ENCODE results near the gene DMD.

DNA sequence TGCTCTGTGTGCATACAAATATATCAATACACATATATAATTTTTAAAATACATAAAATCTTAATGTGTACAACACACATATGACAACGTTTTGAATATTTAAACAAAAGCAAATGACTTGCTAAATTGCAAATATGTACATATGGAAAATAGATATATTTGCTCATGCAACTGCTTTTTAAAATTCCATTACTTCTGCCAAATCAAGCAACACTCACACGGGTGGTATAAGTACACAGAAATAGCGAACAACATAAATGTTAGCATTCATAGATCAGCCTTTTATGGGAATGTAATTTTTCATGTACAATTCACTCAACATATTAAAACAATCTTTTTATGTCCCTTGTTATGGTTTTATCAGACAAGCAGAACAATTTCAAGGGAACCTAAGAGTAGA is 116.3 kb downstream of the DMD start:
- TF ChIP-seq POLR2A (IDR thresholded peaks at IDR 0.05; ENCODE audit: control extremely low read depth in 1 of 2, low read depth in 2 of 2, low read length in 2 of 2): no peak
- TF ChIP-seq CHD2 (IDR thresholded peaks at IDR 0.05; ENCODE audit: low read length): no peak
- no peak for TF ChIP-seq RXRA (IDR thresholded peaks at IDR 0.05; ENCODE audit: insufficient read depth, low read depth, low read length)
- no peak for TF ChIP-seq SUZ12 (IDR thresholded peaks at IDR 0.05; ENCODE audit: low read length)
- no peak for TF ChIP-seq YY1 (IDR thresholded peaks at IDR 0.05; ENCODE audit: low read depth, low read length)
- TF ChIP-seq POLR2AphosphoS5 (IDR thresholded peaks at IDR 0.05; ENCODE audit: low read depth, low read length): no peak
- TF ChIP-seq EZH2 (IDR thresholded peaks at IDR 0.05; ENCODE audit: low read depth, low read length, severe bottlenecking): no peak
- TF ChIP-seq RAD21 (IDR thresholded peaks at IDR 0.05 in 1 of 2, conservative IDR thresholded peaks at IDR 0.05 in 1 of 2; ENCODE audit: low read depth in 2 of 2, low read length in 2 of 2): no peak
- TF ChIP-seq RFX5 (IDR thresholded peaks at IDR 0.05; ENCODE audit: borderline replicate concordance, low read depth, low read length): no peak
- TF ChIP-seq, protein P1, sequence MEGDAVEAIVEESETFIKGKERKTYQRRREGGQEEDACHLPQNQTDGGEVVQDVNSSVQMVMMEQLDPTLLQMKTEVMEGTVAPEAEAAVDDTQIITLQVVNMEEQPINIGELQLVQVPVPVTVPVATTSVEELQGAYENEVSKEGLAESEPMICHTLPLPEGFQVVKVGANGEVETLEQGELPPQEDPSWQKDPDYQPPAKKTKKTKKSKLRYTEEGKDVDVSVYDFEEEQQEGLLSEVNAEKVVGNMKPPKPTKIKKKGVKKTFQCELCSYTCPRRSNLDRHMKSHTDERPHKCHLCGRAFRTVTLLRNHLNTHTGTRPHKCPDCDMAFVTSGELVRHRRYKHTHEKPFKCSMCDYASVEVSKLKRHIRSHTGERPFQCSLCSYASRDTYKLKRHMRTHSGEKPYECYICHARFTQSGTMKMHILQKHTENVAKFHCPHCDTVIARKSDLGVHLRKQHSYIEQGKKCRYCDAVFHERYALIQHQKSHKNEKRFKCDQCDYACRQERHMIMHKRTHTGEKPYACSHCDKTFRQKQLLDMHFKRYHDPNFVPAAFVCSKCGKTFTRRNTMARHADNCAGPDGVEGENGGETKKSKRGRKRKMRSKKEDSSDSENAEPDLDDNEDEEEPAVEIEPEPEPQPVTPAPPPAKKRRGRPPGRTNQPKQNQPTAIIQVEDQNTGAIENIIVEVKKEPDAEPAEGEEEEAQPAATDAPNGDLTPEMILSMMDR (IDR thresholded peaks at IDR 0.05; ENCODE audit: control extremely low read depth in 1 of 3, insufficient read depth in 1 of 3, low read depth in 1 of 3, low read length in 3 of 3): no peak
- no peak for TF ChIP-seq RNF2 (IDR thresholded peaks at IDR 0.05; ENCODE audit: borderline replicate concordance, low read depth, low read length, missing control alignments, poor library complexity, severe bottlenecking)
- no peak for TF ChIP-seq SIN3A (conservative IDR thresholded peaks at IDR 0.05 in 1 of 2, IDR thresholded peaks at IDR 0.05 in 1 of 2; ENCODE audit: low read depth in 1 of 2, low read length in 2 of 2)

All from H1 (cell line).